Transverse colon (tissue), 4 donors: ENCODE results near the gene RNPEPL1. TPM values are rescaled to one million over a fixed set of nuclear protein-coding genes. Genes with fewer than 3 reads are reported as not detected.
A peak's percentile ranks its signal among the peaks of the same experiment; 100 is the strongest.

Experiments used
- DNase-seq: peaks from one replicate; pipeline ENCODE4 v3.0.0-alpha.2; 2019
- H3K27ac ChIP-seq, 4 donors: fragments of 200-600 bp; sonication (generic); 2 replicates each; pipeline ENCODE4 v1.5.1; 2016 to 2018; ENCODE audit warnings: inconsistent platforms in 4 of 4
- H3K27me3 ChIP-seq: fragments of 200-600 bp; sonication (generic); 2 replicates; pipeline ENCODE4 v1.5.1; 2017; ENCODE audit warnings: inconsistent platforms
- H3K36me3 ChIP-seq, 4 donors: fragments of 200-600 bp; sonication (generic); 2 replicates each; pipeline ENCODE4 v1.5.1; 2017 to 2019; ENCODE audit warnings: inconsistent platforms in 4 of 4
- H3K4me1 ChIP-seq, 4 donors: fragments of 200-600 bp; sonication (generic); 2 replicates each; pipeline ENCODE4 v1.5.1; 2017 to 2020; ENCODE audit warnings: inconsistent platforms in 4 of 4
- H3K4me3 ChIP-seq, 4 donors: fragments of 200-600 bp; sonication (generic); 1 replicate in 1 of 4; 2 replicates in 3 of 4; pipeline versions ENCODE4 v1.5.1 to v1.6.1; 2017 to 2019; ENCODE audit warnings: inconsistent platforms in 4 of 4
- H3K9me3 ChIP-seq, 2 donors: fragments of 200-600 bp; sonication (generic); 2 replicates each; pipeline ENCODE4 v1.5.1; 2017 to 2019; ENCODE audit warnings: inconsistent platforms in 2 of 2
- EP300 ChIP-seq: sonication (generic); formaldehyde crosslinking; IDR thresholded peaks from one replicate; pipeline ENCODE4 v1.6.1; 2017; ENCODE audit warnings: antibody characterized with exemption, low read depth
- POLR2A ChIP-seq: fragments of 450-650 bp; IDR thresholded peaks from one replicate; pipeline ENCODE4 v1.6.1; 2016; ENCODE audit warnings: antibody characterized with exemption, mild to moderate bottlenecking, moderate library complexity
- POLR2AphosphoS5 ChIP-seq, 3 donors: sonication (generic); formaldehyde crosslinking; IDR thresholded peaks; one replicate each; pipeline ENCODE4 v1.6.1; 2016; ENCODE audit warnings: antibody characterized with exemption in 3 of 3
- WGBS, 2 donors: methylation state at CpG; one replicate each; pipeline ENCODE4 v1.1.5; 2018; ENCODE audit warnings: low coverage in 1 of 2; 5-methylcytosine and 5-hydroxymethylcytosine counted together
- in situ Hi-C, 4 donors: fragments of 200-750 bp; cut with MboI; loops; one replicate each; pipeline versions ENCODE4 v1.15.0 to v1.15.1; 2017; ENCODE audit warnings: low sequenced_read_pairs in 3 of 4, low pct_ligation_motif_present in 1 of 4, low pct_unique_long_range_greater_than_20kb in 1 of 4
- intact Hi-C: fragments of 100-400 bp; cut with DNase I; formaldehyde crosslinking; loops from one replicate; pipeline ENCODE4 v1.15.1; 2023; ENCODE audit warnings: low total_unique reads
- total RNA-seq, 4 donors: library from RNA; depleted of rRNA; stranded (reverse); fragments of >200 nt; gene quantifications; one replicate each; pipeline ENCODE4 v1.1.0, GENCODE V29; 2016
- TF ChIP-seq, protein P1 (sequence below), 5 experiments: fragments of 200-600 bp in 3 of 5; fragments of 450-650 bp in 2 of 5; sonication (generic) in 3 of 5; IDR thresholded peaks; 1 replicate in 2 of 5; 2 replicates in 3 of 5; pipeline ENCODE4 v1.5.1; 2016 to 2017; ENCODE audit warnings: antibody characterized with exemption in 5 of 5, inconsistent platforms in 3 of 5, mild to moderate bottlenecking in 2 of 5, moderate library complexity in 1 of 5

RNPEPL1 gene
- total RNA-seq, 4 donors from 2014 or later, result 118 to 208 (median 151) TPM

DNA sequence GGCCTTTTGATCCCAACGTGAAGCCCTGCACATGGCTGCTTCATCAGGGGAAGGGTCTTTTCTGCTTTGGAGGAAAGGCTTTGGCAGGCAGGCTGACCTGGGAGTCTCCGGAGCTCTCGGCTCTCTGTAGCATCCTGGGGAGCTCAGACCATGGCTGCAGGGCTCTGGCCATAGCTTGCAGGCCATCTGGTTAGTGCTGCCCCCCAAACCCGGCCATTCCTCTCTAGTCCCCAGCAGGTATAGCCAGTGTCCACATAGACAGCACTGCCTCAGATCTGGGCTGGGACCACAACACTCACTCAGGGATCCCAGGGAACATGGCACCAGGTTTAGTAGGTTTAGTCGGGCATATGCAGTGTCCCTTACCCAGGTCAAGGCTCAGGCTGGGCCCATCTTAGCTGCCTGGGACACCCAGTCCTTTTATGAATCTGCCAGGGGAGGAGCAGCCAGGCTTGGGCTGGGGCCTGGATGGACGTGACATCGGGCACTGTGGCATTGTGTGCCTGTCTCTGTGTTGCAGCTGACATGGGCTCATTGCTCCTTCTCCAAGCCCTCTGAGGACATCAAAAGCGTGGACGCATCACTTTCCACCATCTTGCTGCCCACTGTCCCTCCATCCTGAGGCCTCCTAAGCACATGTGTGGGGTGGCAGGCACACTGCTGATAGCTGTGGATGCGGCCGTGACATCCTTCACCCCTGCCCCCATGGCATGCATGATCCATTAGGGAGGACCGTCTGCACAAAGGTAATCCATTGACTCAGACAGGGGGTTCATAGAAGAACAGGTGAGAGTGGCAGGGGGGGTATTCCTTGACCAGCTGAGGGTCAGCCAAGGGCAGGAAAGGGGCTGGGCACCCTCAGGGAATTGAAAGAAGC lies 37.8 kb downstream of the RNPEPL1 start:
- in situ Hi-C loops (no loop called here), intact Hi-C loops (no loop called here)
- no peaks in the 10 kb centered on the region for H3K9me3 ChIP-seq
- peaks cover 15 to 54% (median 28%) of the 10 kb centered on the region in 4 donors for H3K4me1 ChIP-seq
- TF ChIP-seq, protein P1, sequence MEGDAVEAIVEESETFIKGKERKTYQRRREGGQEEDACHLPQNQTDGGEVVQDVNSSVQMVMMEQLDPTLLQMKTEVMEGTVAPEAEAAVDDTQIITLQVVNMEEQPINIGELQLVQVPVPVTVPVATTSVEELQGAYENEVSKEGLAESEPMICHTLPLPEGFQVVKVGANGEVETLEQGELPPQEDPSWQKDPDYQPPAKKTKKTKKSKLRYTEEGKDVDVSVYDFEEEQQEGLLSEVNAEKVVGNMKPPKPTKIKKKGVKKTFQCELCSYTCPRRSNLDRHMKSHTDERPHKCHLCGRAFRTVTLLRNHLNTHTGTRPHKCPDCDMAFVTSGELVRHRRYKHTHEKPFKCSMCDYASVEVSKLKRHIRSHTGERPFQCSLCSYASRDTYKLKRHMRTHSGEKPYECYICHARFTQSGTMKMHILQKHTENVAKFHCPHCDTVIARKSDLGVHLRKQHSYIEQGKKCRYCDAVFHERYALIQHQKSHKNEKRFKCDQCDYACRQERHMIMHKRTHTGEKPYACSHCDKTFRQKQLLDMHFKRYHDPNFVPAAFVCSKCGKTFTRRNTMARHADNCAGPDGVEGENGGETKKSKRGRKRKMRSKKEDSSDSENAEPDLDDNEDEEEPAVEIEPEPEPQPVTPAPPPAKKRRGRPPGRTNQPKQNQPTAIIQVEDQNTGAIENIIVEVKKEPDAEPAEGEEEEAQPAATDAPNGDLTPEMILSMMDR (IDR thresholded peaks at IDR 0.05), result no peak
- DNase-seq, result no peak
- WGBS, 2 donors, result 59% methylated on average over 12 of the region's 12 CpGs; no CpG with 5 or more reads in 1 of the 2 donors
- peak overlapping the region; percentile 89 to 92 (median 90) for H3K27ac ChIP-seq
- peak overlapping the region; percentile 13 to 53 (median 41) for H3K4me3 ChIP-seq
- H3K36me3 ChIP-seq, result no peaks in the 10 kb centered on the region
- H3K27me3 ChIP-seq, result no peaks in the 10 kb centered on the region

DNA sequence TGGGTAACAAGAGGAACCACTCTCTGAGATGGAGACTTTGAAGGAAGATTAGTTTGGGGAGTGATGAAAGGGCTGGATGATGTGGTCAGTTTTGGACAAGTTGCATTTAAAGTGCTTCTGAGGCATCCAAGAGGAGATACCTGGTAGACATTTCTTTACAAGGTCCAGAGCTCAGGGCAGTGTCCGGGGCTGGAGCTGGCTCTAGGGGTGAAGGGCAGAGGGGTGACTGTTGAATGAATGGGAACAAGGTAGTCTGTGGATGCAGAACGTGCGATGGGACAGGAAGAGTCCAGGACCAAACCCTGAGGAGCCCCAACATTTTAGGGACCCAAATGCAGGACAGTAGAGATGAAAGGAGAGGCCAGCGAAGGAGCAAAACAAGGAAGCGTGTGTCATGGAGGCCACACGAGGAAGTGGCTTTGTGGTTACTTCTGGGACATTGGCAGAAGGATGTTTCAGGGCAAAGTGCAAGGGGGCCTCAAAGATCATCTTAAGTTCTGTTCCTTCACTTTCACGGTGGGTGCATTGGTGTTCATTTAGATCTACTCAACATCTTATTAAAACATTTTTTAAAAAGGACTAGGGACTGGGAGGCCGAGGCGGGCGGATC lies 43.4 kb downstream of the RNPEPL1 start:
- WGBS, 2 donors, result 85% methylated on average over 10 of the region's 10 CpGs; no CpG with 5 or more reads in 1 of the 2 donors
- Histone ChIP-seq H3K27ac (no peak overlapping the region), H3K36me3 (no peaks in the 10 kb centered on the region), H3K9me3 (no peaks in the 10 kb centered on the region), H3K4me3 (no peak overlapping the region), H3K4me1 (peaks cover 0 to 35% (median 9%) of the 10 kb centered on the region in 4 donors), H3K27me3 (no peaks in the 10 kb centered on the region)
- intact Hi-C loops, result no loop called here
- DNase-seq, result no peak
- in situ Hi-C loops, result no loop called here
- TF ChIP-seq EP300 (no peak), POLR2AphosphoS5 (IDR thresholded peaks at IDR 0.05) (no peak), POLR2A (no peak)
- TF ChIP-seq, protein P1 (IDR thresholded peaks at IDR 0.05), result no peak

DNA sequence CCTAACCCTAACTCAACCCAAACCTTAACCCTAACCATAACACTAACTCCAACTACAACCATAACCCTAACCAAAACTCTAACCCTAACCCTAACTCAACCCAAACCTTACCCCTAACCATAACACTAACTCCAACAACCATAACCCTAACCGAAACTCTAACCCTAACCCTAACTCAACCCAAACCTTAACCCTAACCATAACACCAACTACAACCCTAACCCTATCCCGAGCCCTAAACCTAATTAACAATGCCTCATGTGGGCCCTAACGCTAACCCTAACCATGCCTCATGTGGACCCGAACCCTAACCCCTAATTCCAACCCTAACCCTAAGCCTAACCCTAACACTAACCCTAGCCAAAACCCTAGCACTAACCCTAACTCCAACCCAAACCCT lies 45.5 kb downstream of the RNPEPL1 start:
- Histone ChIP-seq H3K36me3 (peaks cover 0 to 17% (median 2%) of the 10 kb centered on the region in 4 donors), H3K27ac (no peak overlapping the region), H3K4me1 (peaks cover 0 to 14% (median 4%) of the 10 kb centered on the region in 4 donors), H3K9me3 (no peaks in the 10 kb centered on the region), H3K27me3 (no peaks in the 10 kb centered on the region), H3K4me3 (no peak overlapping the region)
- TF ChIP-seq POLR2A (no peak), POLR2AphosphoS5 (IDR thresholded peaks at IDR 0.05) (no peak), EP300 (no peak)
- TF ChIP-seq, protein P1 (IDR thresholded peaks at IDR 0.05), result no peak
- WGBS, 2 donors, result 93 to 100% methylated on average over 3 to 4 of the region's 4 CpGs
- intact Hi-C loops, result no loop called here
- in situ Hi-C loops, result no loop called here
- DNase-seq, result no peak

DNA sequence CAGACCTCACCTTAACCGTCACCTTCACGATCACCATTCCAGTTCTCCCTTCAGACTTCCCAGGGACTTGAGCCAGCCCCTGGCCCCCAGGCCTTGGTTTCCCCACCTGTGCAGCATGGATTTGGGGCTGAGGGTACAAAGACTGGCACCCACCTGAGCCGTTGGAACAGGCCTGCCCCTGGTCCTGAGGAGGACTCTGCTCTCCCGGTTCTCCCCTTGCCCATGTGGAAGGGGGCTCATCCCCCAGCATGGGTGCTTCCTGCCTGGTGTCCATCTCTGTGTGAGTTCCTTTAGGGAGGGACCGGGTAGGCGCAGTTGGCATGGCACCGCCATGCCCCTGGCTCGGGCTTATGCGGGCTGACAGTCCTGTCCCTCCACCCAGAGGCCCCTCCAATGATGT lies 46.1 kb downstream of the RNPEPL1 start:
- no peaks in the 10 kb centered on the region for H3K9me3 ChIP-seq
- H3K4me3 ChIP-seq, result no peak overlapping the region
- peaks cover 0 to 8% (median 2%) of the 10 kb centered on the region in 4 donors for H3K4me1 ChIP-seq
- H3K27ac ChIP-seq, result no peak overlapping the region
- TF ChIP-seq EP300 (no peak), POLR2AphosphoS5 (IDR thresholded peaks at IDR 0.05) (no peak), POLR2A (no peak)
- TF ChIP-seq, protein P1 (IDR thresholded peaks at IDR 0.05), result no peak
- no peak for DNase-seq
- WGBS, 2 donors, result 60 to 97% methylated on average over 1 to 9 of the region's 9 CpGs
- in situ Hi-C loops (no loop called here), intact Hi-C loops (no loop called here)
- H3K27me3 ChIP-seq, result no peaks in the 10 kb centered on the region
- peaks cover 0 to 17% (median 2%) of the 10 kb centered on the region in 4 donors for H3K36me3 ChIP-seq
